Stomach (tissue), 4 donors: ENCODE data around the gene CCDC107.

Experiments used
- POLR2A ChIP-seq, 4 donors: fragments of 450-650 bp; IDR thresholded peaks; one replicate each; pipeline ENCODE4 v1.6.1; 2016; ENCODE audit warnings: antibody characterized with exemption in 4 of 4, control low read depth in 2 of 4, mild to moderate bottlenecking in 1 of 4, moderate library complexity in 1 of 4
- POLR2AphosphoS5 ChIP-seq, 3 donors: sonication (generic); formaldehyde crosslinking; IDR thresholded peaks; one replicate each; pipeline ENCODE4 v1.6.1; 2016; ENCODE audit warnings: antibody characterized with exemption in 3 of 3
- TF ChIP-seq, protein P1 (sequence below), 7 experiments: fragments of 450-650 bp in 4 of 7; fragments of 200-600 bp in 3 of 7; sonication (generic) in 3 of 7; IDR thresholded peaks; one replicate each; pipeline ENCODE4 v1.5.1; 2016 to 2019; ENCODE audit warnings: antibody characterized with exemption in 7 of 7, control low read depth in 2 of 7, mild to moderate bottlenecking in 1 of 7

DNA sequence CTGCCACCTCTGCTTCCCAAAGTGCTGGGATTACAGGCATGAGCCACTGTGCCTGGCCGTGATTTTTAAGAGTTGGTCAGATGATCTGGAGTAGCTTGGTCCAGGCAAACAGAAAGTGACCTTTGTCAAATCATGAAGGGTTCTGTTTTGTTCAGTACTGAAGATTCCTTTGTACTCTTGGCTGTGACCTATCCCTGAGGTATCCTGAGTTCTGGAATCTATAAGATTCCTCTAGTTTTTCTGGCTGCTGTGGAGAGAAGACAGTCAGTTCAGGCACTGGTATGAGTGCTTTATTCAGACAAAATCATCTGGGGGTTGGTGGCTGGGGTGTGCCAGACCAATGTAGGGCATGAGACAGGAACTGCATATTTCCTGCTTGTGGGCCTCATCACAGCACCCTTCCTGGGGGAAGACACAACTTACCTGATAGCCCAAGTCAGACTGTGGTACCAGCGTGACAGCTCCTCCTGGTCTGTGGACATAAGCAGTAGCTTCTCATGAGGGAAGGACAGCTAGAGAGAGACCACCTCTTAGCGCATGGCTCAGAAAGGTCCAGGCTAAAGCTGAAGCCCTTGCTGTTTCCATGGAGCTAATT is 3.8 kb downstream of the CCDC107 start:
- TF ChIP-seq, protein P1, sequence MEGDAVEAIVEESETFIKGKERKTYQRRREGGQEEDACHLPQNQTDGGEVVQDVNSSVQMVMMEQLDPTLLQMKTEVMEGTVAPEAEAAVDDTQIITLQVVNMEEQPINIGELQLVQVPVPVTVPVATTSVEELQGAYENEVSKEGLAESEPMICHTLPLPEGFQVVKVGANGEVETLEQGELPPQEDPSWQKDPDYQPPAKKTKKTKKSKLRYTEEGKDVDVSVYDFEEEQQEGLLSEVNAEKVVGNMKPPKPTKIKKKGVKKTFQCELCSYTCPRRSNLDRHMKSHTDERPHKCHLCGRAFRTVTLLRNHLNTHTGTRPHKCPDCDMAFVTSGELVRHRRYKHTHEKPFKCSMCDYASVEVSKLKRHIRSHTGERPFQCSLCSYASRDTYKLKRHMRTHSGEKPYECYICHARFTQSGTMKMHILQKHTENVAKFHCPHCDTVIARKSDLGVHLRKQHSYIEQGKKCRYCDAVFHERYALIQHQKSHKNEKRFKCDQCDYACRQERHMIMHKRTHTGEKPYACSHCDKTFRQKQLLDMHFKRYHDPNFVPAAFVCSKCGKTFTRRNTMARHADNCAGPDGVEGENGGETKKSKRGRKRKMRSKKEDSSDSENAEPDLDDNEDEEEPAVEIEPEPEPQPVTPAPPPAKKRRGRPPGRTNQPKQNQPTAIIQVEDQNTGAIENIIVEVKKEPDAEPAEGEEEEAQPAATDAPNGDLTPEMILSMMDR (IDR thresholded peaks at IDR 0.05), result no peak
- no peak for TF ChIP-seq POLR2A (IDR thresholded peaks at IDR 0.05)
- TF ChIP-seq POLR2AphosphoS5 (IDR thresholded peaks at IDR 0.05), result no peak
